Fibroblast of peridontal ligament (primary cell): ENCODE results near the gene TEC.
"Not testable (repeated sequence)": the region's sequence is repeated elsewhere in the genome, so short reads cannot be mapped to it uniquely, and the experiment has no call there.

Experiments
- DNase-seq: peaks from one replicate; pipeline ENCODE4 v3.0.0-alpha.2; 2010; ENCODE audit errors: extremely low read depth

The TEC gene

GRCh38 chr4:48195853-48196252 is 73.8 kb downstream of the TEC start:
- DNase-seq = no peak

- DNase-seq = peak; percentile 54
Measured at GRCh38 chr4:48195374-48195773, 74.3 kb downstream of the TEC start.

- DNase-seq = no peak
Measured at GRCh38 chr4:48194971-48195370, 74.7 kb downstream of the TEC start.

GRCh38 chr4:48193921-48194468 is 75.6 kb downstream of the TEC start:
- DNase-seq = no peak

- DNase-seq = no peak
Measured at GRCh38 chr4:48193096-48193836, 76.4 kb downstream of the TEC start.

- no peak for DNase-seq
Measured at GRCh38 chr4:48191758-48192157, 77.9 kb downstream of the TEC start.

GRCh38 chr4:48190839-48191238 is 78.8 kb downstream of the TEC start:
- no peak for DNase-seq

GRCh38 chr4:48189731-48190130 is 79.9 kb downstream of the TEC start:
- DNase-seq = no peak

- no peak for DNase-seq
Measured at GRCh38 chr4:48188390-48188789, 81.2 kb downstream of the TEC start.

- peak; percentile 16 for DNase-seq
Measured at GRCh38 chr4:48187813-48188212, 81.8 kb downstream of the TEC start.

- not testable (repeated sequence) for DNase-seq
Measured at GRCh38 chr4:48187066-48187465, 82.6 kb downstream of the TEC start.

- DNase-seq = not testable (repeated sequence)
Measured at GRCh38 chr4:48186394-48186793, 83.2 kb downstream of the TEC start.

- peak; percentile 80 for DNase-seq
Measured at GRCh38 chr4:48184882-48185281, 84.8 kb downstream of the TEC start.

GRCh38 chr4:48180234-48180633 is 89.4 kb downstream of the TEC start:
- no peak for DNase-seq

GRCh38 chr4:48178931-48179330 is 90.7 kb downstream of the TEC start:
- no peak for DNase-seq

- DNase-seq = no peak
Measured at GRCh38 chr4:48175806-48176205, 93.8 kb downstream of the TEC start.

- DNase-seq = no peak
Measured at GRCh38 chr4:48175328-48175727, 94.3 kb downstream of the TEC start.

- peak; percentile 80 for DNase-seq
Measured at GRCh38 chr4:48173056-48173991, 96.3 kb downstream of the TEC start.

GRCh38 chr4:48172651-48173050 is 97.0 kb downstream of the TEC start:
- DNase-seq = no peak

- DNase-seq = no peak
Measured at GRCh38 chr4:48169636-48170035, 100.0 kb downstream of the TEC start.

GRCh38 chr4:48167538-48168263 is 101.9 kb downstream of the TEC start:
- DNase-seq = no peak

GRCh38 chr4:48164561-48164960 is 105.1 kb downstream of the TEC start:
- DNase-seq = not testable (repeated sequence)
